Fibroblast of lung (primary cell): Measurements from ENCODE around the gene SMAD2. TPM values are rescaled to one million over a fixed set of nuclear protein-coding genes. Genes with fewer than 3 reads are reported as not detected.

Experiments
- DNase-seq, 2 donors: peaks; one replicate each; pipeline versions ENCODE4 v3.0.0 to v3.0.0-alpha.2; 2010; ENCODE audit warnings: low read depth in 2 of 2
- H2AFZ ChIP-seq: 2 replicates; pipeline ENCODE4 v1.5.1; 2012; ENCODE audit warnings: low read length, control low read depth, inconsistent platforms
- H3K27ac ChIP-seq: 2 replicates; pipeline ENCODE4 v1.5.1; 2011; ENCODE audit warnings: low read length, control low read depth; ENCODE audit not compliant: insufficient read depth
- H3K27me3 ChIP-seq: 2 replicates; pipeline ENCODE4 v1.5.1; 2011; ENCODE audit warnings: mild to moderate bottlenecking, low read length; ENCODE audit not compliant: control insufficient read depth, insufficient read depth
- H3K36me3 ChIP-seq: 2 replicates; pipeline ENCODE4 v1.5.1; 2011; ENCODE audit warnings: low read length; ENCODE audit not compliant: control insufficient read depth, insufficient read depth
- H3K4me1 ChIP-seq: 2 replicates; pipeline ENCODE4 v1.5.1; 2011; ENCODE audit warnings: low read length; ENCODE audit not compliant: control insufficient read depth, insufficient read depth; ENCODE audit errors: extremely low read depth
- H3K4me2 ChIP-seq: 2 replicates; pipeline ENCODE4 v1.5.1; 2011; ENCODE audit warnings: low read length, control low read depth; ENCODE audit not compliant: insufficient read depth; ENCODE audit errors: extremely low read depth
- H3K4me3 ChIP-seq, 4 experiments: fragments of 200-600 bp in 1 of 4; sonication (generic) in 1 of 4; replicated peaks in 1 of 4; 2 replicates each; pipeline ENCODE4 v1.5.1; 2011 to 2016; ENCODE audit warnings: low read length in 4 of 4, low read depth in 3 of 4, mild to moderate bottlenecking in 3 of 4, control low read depth in 2 of 4, inconsistent platforms in 1 of 4, mixed read lengths in 1 of 4; ENCODE audit not compliant: insufficient read depth in 1 of 4; ENCODE audit errors: control extremely low read depth in 1 of 4
- H3K79me2 ChIP-seq: 2 replicates; pipeline ENCODE4 v1.5.1; 2012; ENCODE audit warnings: mild to moderate bottlenecking, low read length, inconsistent platforms; ENCODE audit not compliant: control insufficient read depth, insufficient read depth
- H3K9ac ChIP-seq: 2 replicates; pipeline ENCODE4 v1.5.1; 2011; ENCODE audit warnings: mild to moderate bottlenecking, low read length, control low read depth; ENCODE audit not compliant: insufficient read depth
- H3K9me3 ChIP-seq: 2 replicates; pipeline ENCODE4 v1.5.1; 2012; ENCODE audit warnings: low read depth, low read length; ENCODE audit not compliant: control insufficient read depth, insufficient read depth
- H4K20me1 ChIP-seq: 2 replicates; pipeline ENCODE4 v1.5.1; 2011; ENCODE audit warnings: low read length; ENCODE audit not compliant: control insufficient read depth, insufficient read depth; ENCODE audit errors: extremely low read depth
- CTCF ChIP-seq, 2 donors: IDR thresholded peaks in 1 of 2; conservative IDR thresholded peaks in 1 of 2; 1 replicate in 1 of 2; 2 replicates in 1 of 2; pipeline ENCODE4 v1.5.1; 2011 to 2012; ENCODE audit warnings: low read length in 2 of 2, control low read depth in 1 of 2, inconsistent platforms in 1 of 2, low read depth in 1 of 2, mild to moderate bottlenecking in 1 of 2
- EZH2 ChIP-seq: IDR thresholded peaks from 2 replicates; pipeline ENCODE4 v1.5.1; 2012; ENCODE audit warnings: low read length, control low read depth, mild to moderate bottlenecking; ENCODE audit errors: missing control alignments
- polyA plus RNA-seq, 2 donors: library from polyadenylated mRNA; depleted of rRNA in 1 of 2; stranded (reverse) in 1 of 2; unstranded in 1 of 2; fragments of >200 nt; gene quantifications; 2 replicates each; pipeline ENCODE4 v1.2.1, GENCODE V29; 2011 to 2012; ENCODE audit warnings: missing spikeins in 1 of 2
- total RNA-seq: library from RNA; depleted of rRNA; stranded (reverse); fragments of >200 nt; gene quantifications from 2 replicates; pipeline ENCODE4 v1.2.1, GENCODE V29; 2014

SMAD2 gene
- total and polyA plus RNA-seq, 2 donors (not counting 1 experiment from before 2014, with no cell fraction given), result 76.0 to 111 TPM

DNA sequence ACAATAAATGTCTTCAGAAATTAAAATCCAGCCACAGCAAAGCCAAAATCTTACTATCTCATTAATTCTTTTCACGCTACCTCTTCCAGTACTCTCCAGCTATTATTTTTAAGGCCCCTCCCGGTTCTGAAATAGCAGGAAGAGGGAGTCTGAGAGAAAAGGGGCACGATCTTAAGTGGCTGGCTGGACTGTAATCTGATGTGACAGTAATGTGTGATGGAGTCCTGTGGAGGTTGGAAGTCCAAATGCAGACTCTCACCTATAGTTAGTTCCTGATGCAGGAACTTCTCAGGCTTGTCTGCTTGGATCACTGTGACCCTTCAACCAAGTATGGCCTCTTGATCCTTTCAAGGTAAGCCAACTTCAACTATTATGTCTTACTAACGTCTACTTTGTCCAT is 43.2 kb downstream of the SMAD2 start:
- H3K79me2 ChIP-seq, result peaks cover 4% of the 10 kb centered on the region
- no peak overlapping the region for H3K4me2 ChIP-seq
- H3K4me1 ChIP-seq, result peaks cover 4% of the 10 kb centered on the region
- DNase-seq, result no peak
- H3K27me3 ChIP-seq, result no peaks in the 10 kb centered on the region
- no peak overlapping the region for H2AFZ ChIP-seq
- no peaks in the 10 kb centered on the region for H4K20me1 ChIP-seq
- TF ChIP-seq CTCF (conservative IDR thresholded peaks at IDR 0.05 in 1 of 2, IDR thresholded peaks at IDR 0.05 in 1 of 2; ENCODE audit: low read depth in 1 of 2, low read length in 2 of 2) (no peak), EZH2 (no peak)
- H3K9me3 ChIP-seq, result no peaks in the 10 kb centered on the region
- no peaks in the 10 kb centered on the region for H3K36me3 ChIP-seq
- H3K27ac ChIP-seq, result no peak overlapping the region
- no peak overlapping the region for H3K4me3 ChIP-seq
- no peak overlapping the region for H3K9ac ChIP-seq

DNA sequence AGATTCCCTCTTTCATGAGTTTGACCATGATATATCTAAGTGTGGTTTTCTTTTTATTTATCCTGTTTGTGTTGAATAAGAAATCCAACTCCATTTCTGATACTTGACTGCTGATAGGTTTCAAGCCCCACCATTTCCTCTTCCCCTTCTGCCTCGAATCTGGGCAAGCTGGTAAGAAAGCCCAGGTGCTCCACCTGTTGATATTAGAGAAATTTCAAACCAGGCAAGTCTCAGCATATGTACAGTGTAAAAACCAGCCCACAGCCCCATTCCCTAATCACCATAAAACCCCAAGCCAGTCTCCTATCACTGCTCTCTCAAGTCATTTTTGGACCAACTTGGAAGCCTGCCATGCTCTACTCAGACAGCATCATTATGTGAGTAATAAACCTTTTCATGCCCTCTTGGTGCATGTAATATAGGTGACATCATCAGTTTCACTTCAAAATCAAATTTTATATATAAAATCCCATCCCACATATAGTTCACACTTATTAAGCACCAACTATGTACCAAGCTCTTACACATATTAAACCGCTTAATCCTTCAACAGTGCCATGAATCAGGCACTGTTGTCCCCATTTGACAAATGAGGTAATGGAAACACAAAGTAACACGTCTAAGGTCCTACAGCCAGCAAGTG is 46.6 kb downstream of the SMAD2 start:
- peaks cover 7% of the 10 kb centered on the region for H3K4me1 ChIP-seq
- H3K27ac ChIP-seq, result no peak overlapping the region
- peak; percentile 40 to 85 for DNase-seq

DNA sequence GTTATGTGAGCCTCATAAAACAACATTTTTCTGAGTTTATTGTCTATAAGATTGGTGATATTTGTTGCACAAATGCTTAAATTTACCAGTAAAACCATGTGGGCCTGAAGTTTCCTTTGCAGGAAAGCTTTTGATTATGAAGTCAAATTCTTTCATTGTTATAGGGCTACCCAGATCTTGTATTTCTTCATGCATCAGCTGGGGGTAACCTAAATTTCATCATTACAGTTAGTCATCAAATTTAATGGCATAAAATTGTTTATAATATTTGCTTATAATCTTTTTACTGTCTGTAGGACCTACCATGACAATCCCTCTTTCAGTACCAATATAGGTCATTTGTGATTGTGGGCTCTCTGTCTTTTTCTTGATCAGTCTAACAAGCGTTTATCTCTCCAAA is 47.8 kb downstream of the SMAD2 start:
- Histone ChIP-seq H4K20me1 (no peaks in the 10 kb centered on the region), H3K4me1 (peaks cover 7% of the 10 kb centered on the region), H3K4me2 (no peak overlapping the region), H3K36me3 (no peaks in the 10 kb centered on the region), H3K27ac (no peak overlapping the region), H3K27me3 (no peaks in the 10 kb centered on the region), H3K79me2 (peaks cover 4% of the 10 kb centered on the region), H3K9ac (no peak overlapping the region), H3K9me3 (no peaks in the 10 kb centered on the region), H2AFZ (no peak overlapping the region), H3K4me3 (no peak overlapping the region)
- TF ChIP-seq EZH2 (no peak), CTCF (conservative IDR thresholded peaks at IDR 0.05 in 1 of 2, IDR thresholded peaks at IDR 0.05 in 1 of 2; ENCODE audit: low read depth in 1 of 2, low read length in 2 of 2) (no peak)
- DNase-seq, result peak in 1 of 2 donors; percentile 33

More for the DNA sequence above, 46.6 kb downstream of the SMAD2 start:
- no peak overlapping the region for H2AFZ ChIP-seq
- no peak overlapping the region for H3K4me2 ChIP-seq
- H3K36me3 ChIP-seq, result no peaks in the 10 kb centered on the region
- peaks cover 4% of the 10 kb centered on the region for H3K79me2 ChIP-seq
- H4K20me1 ChIP-seq, result no peaks in the 10 kb centered on the region
- H3K4me3 ChIP-seq, result no peak overlapping the region
- H3K9me3 ChIP-seq, result no peaks in the 10 kb centered on the region
- TF ChIP-seq CTCF (conservative IDR thresholded peaks at IDR 0.05 in 1 of 2, IDR thresholded peaks at IDR 0.05 in 1 of 2; ENCODE audit: low read depth in 1 of 2, low read length in 2 of 2), result no peak
- TF ChIP-seq EZH2, result no peak
- no peaks in the 10 kb centered on the region for H3K27me3 ChIP-seq
- no peak overlapping the region for H3K9ac ChIP-seq
